Loucy (cell line): Measurements from ENCODE around the gene CYLD.

Source experiments
- H2AFZ ChIP-seq: fragments of 200-600 bp; sonication (generic); 2 replicates; pipeline ENCODE4 v1.6.0; 2016; ENCODE audit warnings: antibody characterized with exemption, mild to moderate bottlenecking, low read length, moderate library complexity
- H3F3A ChIP-seq: fragments of 200-600 bp; 2 replicates; pipeline ENCODE4 v1.6.0; 2016; ENCODE audit warnings: antibody characterized with exemption, low read depth, mild to moderate bottlenecking
- H3K27me3 ChIP-seq: fragments of 200-600 bp; sonication (generic); 2 replicates; pipeline ENCODE4 v1.6.1; 2014; ENCODE audit warnings: low read length, mild to moderate bottlenecking; ENCODE audit not compliant: insufficient read depth, poor library complexity, severe bottlenecking
- H3K36me3 ChIP-seq: fragments of 200-600 bp; sonication (generic); 2 replicates; pipeline ENCODE4 v1.6.1; 2016; ENCODE audit warnings: low read length; ENCODE audit not compliant: insufficient read depth
- H3K4me1 ChIP-seq: fragments of 200-600 bp; sonication (generic); 2 replicates; pipeline ENCODE4 v1.5.1; 2014; ENCODE audit warnings: low read length, mild to moderate bottlenecking; ENCODE audit not compliant: insufficient read depth, poor library complexity, severe bottlenecking
- H3K4me2 ChIP-seq: fragments of 200-600 bp; sonication (generic); 2 replicates; pipeline ENCODE4 v1.6.0; 2014; ENCODE audit warnings: antibody characterized with exemption, low read length, low read depth, mild to moderate bottlenecking; ENCODE audit not compliant: poor library complexity, severe bottlenecking
- H3K4me3 ChIP-seq: fragments of 200-600 bp; sonication (generic); 2 replicates; pipeline ENCODE4 v1.5.1; 2014; ENCODE audit warnings: low read length, mild to moderate bottlenecking, mixed read lengths; ENCODE audit not compliant: poor library complexity, severe bottlenecking
- H3K79me2 ChIP-seq: fragments of 200-600 bp; sonication (generic); 2 replicates; pipeline ENCODE4 v1.6.1; 2014; ENCODE audit warnings: low read length; ENCODE audit not compliant: insufficient read depth
- H3K9ac ChIP-seq: fragments of 200-600 bp; sonication (generic); 2 replicates; pipeline ENCODE4 v1.6.0; 2014; ENCODE audit warnings: mild to moderate bottlenecking, low read depth, low read length, moderate library complexity; ENCODE audit not compliant: poor library complexity, severe bottlenecking
- H3K9me2 ChIP-seq: fragments of 200-600 bp; sonication (generic); replicated peaks from 2 replicates; pipeline ENCODE4 v1.6.1; 2016; ENCODE audit warnings: low read depth, low read length, mixed read lengths
- H3K9me3 ChIP-seq: fragments of 200-600 bp; sonication (generic); 2 replicates; pipeline ENCODE4 v1.6.1; 2014; ENCODE audit warnings: mild to moderate bottlenecking, antibody characterized with exemption, low read length, low read depth; ENCODE audit not compliant: insufficient read depth
- H4K20me1 ChIP-seq: fragments of 200-600 bp; sonication (generic); 2 replicates; pipeline ENCODE4 v1.6.0; 2014; ENCODE audit warnings: antibody characterized with exemption, low read length, mild to moderate bottlenecking; ENCODE audit not compliant: insufficient read depth, poor library complexity, severe bottlenecking
- EZH2phosphoT487 ChIP-seq: fragments of 200-600 bp; IDR thresholded peaks from 2 replicates; pipeline ENCODE4 v1.6.1; 2018; ENCODE audit warnings: antibody characterized with exemption, mild to moderate bottlenecking, moderate library complexity, borderline replicate concordance
- TF ChIP-seq, protein P1 (sequence below): fragments of 200-600 bp; sonication (generic); conservative IDR thresholded peaks from 2 replicates; pipeline ENCODE4 v1.5.1; 2014; ENCODE audit warnings: mild to moderate bottlenecking, antibody characterized with exemption, low read length

CYLD gene

DNA sequence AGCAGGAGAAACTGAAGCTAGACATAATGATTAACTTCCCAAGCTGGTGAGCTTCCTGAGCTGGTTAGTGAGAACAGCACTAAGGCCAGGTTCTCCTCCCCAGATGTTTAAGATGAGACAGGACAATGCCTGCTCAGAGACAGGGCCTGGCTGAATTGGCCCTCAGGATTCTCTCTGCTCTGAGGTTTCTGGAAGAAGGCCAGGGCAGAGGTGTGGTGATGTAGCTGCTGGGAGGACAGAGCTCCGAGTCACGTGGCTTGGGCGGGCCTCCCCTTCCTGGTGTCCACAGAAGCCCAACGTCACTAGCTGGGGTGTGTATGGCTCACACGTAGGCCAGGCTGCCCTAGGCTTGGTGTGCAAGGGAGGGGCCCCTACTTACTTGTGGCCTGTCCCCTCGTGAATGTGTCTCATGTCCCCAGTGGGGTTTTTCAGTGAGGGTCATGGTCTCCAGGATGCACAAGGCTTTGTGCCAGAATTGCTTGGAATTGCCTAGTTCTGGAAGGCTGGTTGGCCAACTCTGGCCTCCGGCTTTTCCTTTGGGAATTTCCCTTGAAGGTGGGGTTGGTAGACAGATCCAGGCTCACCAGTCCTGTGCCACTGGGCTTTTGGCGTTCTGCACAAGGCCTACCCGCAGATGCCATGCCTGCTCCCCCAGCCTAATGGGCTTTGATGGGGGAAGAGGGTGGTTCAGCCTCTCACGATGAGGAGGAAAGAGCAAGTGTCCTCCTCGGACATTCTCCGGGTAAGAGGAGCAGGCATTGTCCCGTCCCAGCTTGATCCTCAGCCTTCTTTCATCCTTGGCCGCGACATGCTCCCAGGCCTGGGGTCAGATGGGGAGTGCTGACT, 45.1 kb upstream of the CYLD start:
- Histone ChIP-seq H3K9me2 (no peaks in the 10 kb centered on the region), H3K79me2 (no peaks in the 10 kb centered on the region), H3K4me1 (peaks cover 16% of the 10 kb centered on the region), H3K4me2 (no peak overlapping the region), H3F3A (no peaks in the 10 kb centered on the region), H3K4me3 (no peak overlapping the region), H3K9me3 (no peaks in the 10 kb centered on the region), H4K20me1 (no peaks in the 10 kb centered on the region), H3K9ac (no peak overlapping the region), H3K27me3 (no peaks in the 10 kb centered on the region), H3K36me3 (no peaks in the 10 kb centered on the region), H2AFZ (no peak overlapping the region)
- TF ChIP-seq, protein P1, sequence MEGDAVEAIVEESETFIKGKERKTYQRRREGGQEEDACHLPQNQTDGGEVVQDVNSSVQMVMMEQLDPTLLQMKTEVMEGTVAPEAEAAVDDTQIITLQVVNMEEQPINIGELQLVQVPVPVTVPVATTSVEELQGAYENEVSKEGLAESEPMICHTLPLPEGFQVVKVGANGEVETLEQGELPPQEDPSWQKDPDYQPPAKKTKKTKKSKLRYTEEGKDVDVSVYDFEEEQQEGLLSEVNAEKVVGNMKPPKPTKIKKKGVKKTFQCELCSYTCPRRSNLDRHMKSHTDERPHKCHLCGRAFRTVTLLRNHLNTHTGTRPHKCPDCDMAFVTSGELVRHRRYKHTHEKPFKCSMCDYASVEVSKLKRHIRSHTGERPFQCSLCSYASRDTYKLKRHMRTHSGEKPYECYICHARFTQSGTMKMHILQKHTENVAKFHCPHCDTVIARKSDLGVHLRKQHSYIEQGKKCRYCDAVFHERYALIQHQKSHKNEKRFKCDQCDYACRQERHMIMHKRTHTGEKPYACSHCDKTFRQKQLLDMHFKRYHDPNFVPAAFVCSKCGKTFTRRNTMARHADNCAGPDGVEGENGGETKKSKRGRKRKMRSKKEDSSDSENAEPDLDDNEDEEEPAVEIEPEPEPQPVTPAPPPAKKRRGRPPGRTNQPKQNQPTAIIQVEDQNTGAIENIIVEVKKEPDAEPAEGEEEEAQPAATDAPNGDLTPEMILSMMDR, result no peak
- no peak for TF ChIP-seq EZH2phosphoT487

DNA sequence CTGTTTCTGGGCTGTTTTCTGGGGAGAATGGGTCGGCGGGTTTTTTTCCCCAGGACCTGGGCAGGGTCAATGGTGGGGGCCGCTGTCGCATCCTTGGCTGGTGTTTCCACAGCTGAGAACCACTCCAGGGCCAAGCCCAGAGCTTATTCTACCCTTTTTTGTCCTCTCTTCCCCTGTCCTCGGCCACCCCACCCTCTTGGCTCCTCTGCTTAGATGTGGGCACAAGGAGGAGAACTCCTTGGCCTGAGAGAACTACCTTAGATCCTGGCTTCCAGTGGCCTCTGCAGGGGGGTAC, 44.5 kb upstream of the CYLD start:
- Histone ChIP-seq H3K27me3 (no peaks in the 10 kb centered on the region), H3K36me3 (no peaks in the 10 kb centered on the region), H3F3A (no peaks in the 10 kb centered on the region), H3K9ac (no peak overlapping the region), H3K9me3 (no peaks in the 10 kb centered on the region), H4K20me1 (no peaks in the 10 kb centered on the region), H3K79me2 (no peaks in the 10 kb centered on the region), H2AFZ (no peak overlapping the region), H3K4me3 (no peak overlapping the region), H3K9me2 (no peaks in the 10 kb centered on the region), H3K4me2 (no peak overlapping the region), H3K4me1 (peaks cover 20% of the 10 kb centered on the region)
- no peak for TF ChIP-seq EZH2phosphoT487
- TF ChIP-seq, protein P1, result no peak

DNA sequence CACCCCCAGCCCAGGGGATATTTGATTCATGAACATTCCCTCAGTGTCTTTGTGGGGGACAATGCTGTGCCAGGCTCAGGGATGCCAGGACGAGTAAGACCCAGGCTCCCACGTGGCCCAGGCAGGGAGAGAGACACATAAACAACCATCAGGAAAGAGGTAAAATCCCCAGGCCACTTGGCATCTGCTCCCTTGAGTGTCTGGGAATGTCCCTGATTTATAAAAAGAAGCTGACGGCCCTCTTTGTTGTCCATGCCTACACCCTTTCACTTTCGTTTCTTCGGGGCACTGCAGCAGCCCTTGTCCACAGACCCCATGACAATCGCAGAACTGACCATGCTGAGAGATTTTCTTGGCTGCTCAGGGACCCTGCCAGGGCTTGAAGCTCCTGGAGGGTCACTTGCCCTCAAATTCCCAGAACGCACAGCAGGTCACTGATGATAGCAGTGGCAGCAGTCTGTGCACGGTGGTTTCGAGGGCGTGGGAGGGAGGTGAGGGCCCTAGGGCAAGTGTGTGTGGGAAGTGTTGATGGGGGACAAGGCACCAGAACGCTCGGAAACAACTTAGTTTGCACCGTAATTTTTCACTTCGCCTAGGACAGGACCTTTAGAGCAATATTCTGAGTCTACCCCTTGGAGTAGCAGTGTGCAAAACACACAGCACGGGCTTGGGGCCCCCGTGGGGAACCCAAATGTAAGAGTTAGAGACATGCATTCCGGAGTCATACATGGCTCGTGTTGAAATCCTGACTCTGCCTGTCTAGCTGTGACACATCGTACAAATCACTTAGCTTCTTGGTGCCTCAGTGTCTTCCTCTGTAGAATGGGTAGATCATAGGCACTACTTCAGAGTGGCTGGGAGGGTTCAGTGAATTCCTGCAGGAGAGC, 43.8 kb upstream of the CYLD start:
- Histone ChIP-seq H3K9ac (no peak overlapping the region), H3K4me2 (no peak overlapping the region), H3K4me1 (peaks cover 24% of the 10 kb centered on the region), H3K36me3 (no peaks in the 10 kb centered on the region), H3K27me3 (no peaks in the 10 kb centered on the region), H3K79me2 (no peaks in the 10 kb centered on the region), H3K9me2 (no peaks in the 10 kb centered on the region), H3F3A (no peaks in the 10 kb centered on the region), H3K4me3 (no peak overlapping the region), H4K20me1 (no peaks in the 10 kb centered on the region), H2AFZ (no peak overlapping the region; the same call in 1 of the 2 replicates), H3K9me3 (no peaks in the 10 kb centered on the region)
- TF ChIP-seq, protein P1, result no peak
- TF ChIP-seq EZH2phosphoT487, result no peak
